Uterus (tissue), 4 donors: Measurements from ENCODE around the gene ANKRD63. TPM values are rescaled to one million over a fixed set of nuclear protein-coding genes. Genes with fewer than 3 reads are reported as not detected.

ENCODE experiments used
- DNase-seq, 2 donors: peaks; one replicate each; pipeline ENCODE4 v3.0.0-alpha.2; 2019 to 2020
- H3K27ac ChIP-seq, 2 donors: fragments of 200-600 bp; sonication (generic); 1 replicate in 1 of 2; 2 replicates in 1 of 2; pipeline ENCODE4 v1.5.1; 2016 to 2018
- H3K27me3 ChIP-seq, 2 donors: fragments of 200-600 bp; sonication (generic); one replicate each; pipeline ENCODE4 v1.5.1; 2018 to 2019; ENCODE audit warnings: control low read depth in 1 of 2
- H3K36me3 ChIP-seq, 2 donors: fragments of 200-600 bp; sonication (generic); one replicate each; pipeline ENCODE4 v1.5.1; 2019; ENCODE audit warnings: control low read depth in 1 of 2
- H3K4me1 ChIP-seq, 2 donors: fragments of 200-600 bp; sonication (generic); one replicate each; pipeline ENCODE4 v1.5.1; 2018 to 2019; ENCODE audit warnings: control low read depth in 1 of 2
- H3K4me3 ChIP-seq, 2 donors: fragments of 200-600 bp; sonication (generic); 1 replicate in 1 of 2; 2 replicates in 1 of 2; pipeline ENCODE4 v1.5.1; 2018 to 2019; ENCODE audit warnings: mild to moderate bottlenecking in 1 of 2
- H3K9me3 ChIP-seq, 2 donors: fragments of 200-600 bp; sonication (generic); one replicate each; pipeline ENCODE4 v1.5.1; 2019; ENCODE audit warnings: control low read depth in 1 of 2
- POLR2A ChIP-seq, 2 donors: fragments of 450-650 bp; IDR thresholded peaks; one replicate each; pipeline ENCODE4 v1.6.1; 2016; ENCODE audit warnings: antibody characterized with exemption in 2 of 2, mild to moderate bottlenecking in 1 of 2, moderate library complexity in 1 of 2
- intact Hi-C: fragments of 100-400 bp; cut with DNase I; formaldehyde crosslinking; loops from one replicate; pipeline ENCODE4 v1.15.1; 2023; ENCODE audit warnings: low total_unique reads
- total RNA-seq, 4 donors: library from RNA; depleted of rRNA in 3 of 4; stranded (reverse); fragments of >200 nt in 3 of 4; gene quantifications; one replicate each; pipeline versions ENCODE4 v1.1.0 to v1.2.4, GENCODE V29; 2014 to 2023
- TF ChIP-seq, protein P1 (sequence below), 4 experiments: fragments of 200-600 bp in 2 of 4; fragments of 450-650 bp in 2 of 4; sonication (generic) in 2 of 4; IDR thresholded peaks; one replicate each; pipeline ENCODE4 v1.5.1; 2016 to 2019; ENCODE audit warnings: antibody characterized with exemption in 4 of 4, mild to moderate bottlenecking in 2 of 4, moderate library complexity in 1 of 4
- donor health status: DM: yes; HTN: yes; CAD: no.

ANKRD63 gene
- total RNA-seq, 4 donors from 2014 or later, result 0.28 to 0.52 TPM; not detected in 2

DNA sequence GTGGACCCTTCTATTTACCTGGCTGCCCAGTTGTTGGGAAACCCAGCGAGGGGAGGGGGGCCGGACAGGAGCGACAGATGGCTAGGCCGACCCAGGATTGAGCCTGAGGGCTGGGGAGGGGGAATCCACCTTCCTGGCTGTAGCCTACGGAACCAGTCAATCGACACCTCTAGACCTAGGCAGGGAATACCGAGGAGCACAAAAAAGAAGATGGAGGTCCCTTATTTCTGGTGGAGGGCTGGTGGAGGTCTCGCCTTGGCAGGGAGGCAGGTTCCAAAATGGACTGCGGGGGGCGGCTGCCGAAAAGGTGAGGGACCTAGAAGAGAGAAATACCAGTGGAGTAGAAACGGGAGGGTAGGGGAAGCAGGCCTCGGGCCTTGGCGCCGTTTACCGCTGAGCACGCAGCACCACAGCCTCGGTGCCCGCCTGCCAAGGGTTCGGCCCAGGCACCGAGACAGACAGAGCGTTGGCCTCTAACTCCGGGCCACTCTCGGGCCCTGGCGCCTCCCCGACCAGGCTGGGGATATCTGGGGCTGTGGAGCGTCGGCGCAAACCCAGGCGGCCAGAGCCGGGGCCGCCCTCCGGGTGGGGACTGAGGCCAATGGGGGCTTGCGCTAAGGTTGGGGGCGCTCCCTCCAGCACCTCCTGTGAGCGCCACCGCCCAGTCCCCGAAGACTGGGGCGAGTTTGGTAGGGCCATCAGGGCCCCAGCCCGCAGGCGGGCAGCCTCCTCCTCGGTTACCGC, 1.6 kb downstream of the ANKRD63 start:
- intact Hi-C loops, result loop anchor here (10.0 kb wide), 1 partner anchor 64 kb away; the partner anchor contains the start of gene CCDC9B
- Histone ChIP-seq H3K4me3 (no peak overlapping the region), H3K36me3 (no peaks in the 10 kb centered on the region), H3K4me1 (peaks cover 0 to 21% of the 10 kb centered on the region in 2 donors), H3K27ac (no peak overlapping the region), H3K27me3 (peaks cover 19 to 32% of the 10 kb centered on the region in 2 donors), H3K9me3 (no peaks in the 10 kb centered on the region)
- no peak for DNase-seq
- TF ChIP-seq, protein P1, sequence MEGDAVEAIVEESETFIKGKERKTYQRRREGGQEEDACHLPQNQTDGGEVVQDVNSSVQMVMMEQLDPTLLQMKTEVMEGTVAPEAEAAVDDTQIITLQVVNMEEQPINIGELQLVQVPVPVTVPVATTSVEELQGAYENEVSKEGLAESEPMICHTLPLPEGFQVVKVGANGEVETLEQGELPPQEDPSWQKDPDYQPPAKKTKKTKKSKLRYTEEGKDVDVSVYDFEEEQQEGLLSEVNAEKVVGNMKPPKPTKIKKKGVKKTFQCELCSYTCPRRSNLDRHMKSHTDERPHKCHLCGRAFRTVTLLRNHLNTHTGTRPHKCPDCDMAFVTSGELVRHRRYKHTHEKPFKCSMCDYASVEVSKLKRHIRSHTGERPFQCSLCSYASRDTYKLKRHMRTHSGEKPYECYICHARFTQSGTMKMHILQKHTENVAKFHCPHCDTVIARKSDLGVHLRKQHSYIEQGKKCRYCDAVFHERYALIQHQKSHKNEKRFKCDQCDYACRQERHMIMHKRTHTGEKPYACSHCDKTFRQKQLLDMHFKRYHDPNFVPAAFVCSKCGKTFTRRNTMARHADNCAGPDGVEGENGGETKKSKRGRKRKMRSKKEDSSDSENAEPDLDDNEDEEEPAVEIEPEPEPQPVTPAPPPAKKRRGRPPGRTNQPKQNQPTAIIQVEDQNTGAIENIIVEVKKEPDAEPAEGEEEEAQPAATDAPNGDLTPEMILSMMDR (IDR thresholded peaks at IDR 0.05), result no peak
- TF ChIP-seq POLR2A (IDR thresholded peaks at IDR 0.05), result no peak

DNA sequence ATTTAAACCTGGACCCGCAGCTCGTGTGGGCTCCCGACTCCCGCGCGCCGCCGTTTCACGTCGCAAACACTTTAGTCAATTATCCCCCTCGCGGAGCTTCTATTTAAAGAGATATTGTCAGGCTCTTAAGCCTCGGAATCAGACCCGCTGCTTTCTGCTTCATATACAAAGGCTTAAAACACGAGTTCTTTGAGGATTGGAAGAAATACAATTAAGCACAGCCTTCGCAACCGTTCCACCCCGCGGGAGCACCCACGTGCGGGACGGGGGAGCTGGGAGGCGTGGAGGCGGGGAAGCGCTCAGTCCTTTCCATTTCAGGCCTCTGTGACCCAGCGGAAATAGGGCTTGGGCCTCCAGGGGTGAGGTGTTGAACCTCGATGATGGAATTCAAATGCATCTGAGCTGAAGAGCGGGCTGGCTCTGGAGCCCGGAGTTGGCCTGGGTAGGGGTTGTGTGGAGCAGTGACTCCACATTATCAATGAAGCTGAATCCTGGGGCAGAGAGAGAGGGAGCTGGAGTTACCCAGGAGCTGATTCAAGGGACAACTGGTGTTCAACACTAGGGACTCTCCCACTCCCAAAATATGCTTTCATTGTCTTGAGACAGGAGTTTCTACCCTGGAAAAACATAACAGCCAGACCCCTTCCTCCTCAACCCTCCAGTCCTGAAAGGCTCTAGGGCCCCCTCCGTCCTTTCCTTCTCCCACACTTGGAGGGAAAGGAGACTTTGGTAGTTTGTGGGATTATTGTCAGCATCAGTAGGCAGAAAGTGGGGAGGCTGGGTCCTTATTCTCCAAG, 2.4 kb downstream of the ANKRD63 start:
- no peak for TF ChIP-seq POLR2A (IDR thresholded peaks at IDR 0.05)
- TF ChIP-seq, protein P1 (IDR thresholded peaks at IDR 0.05), result no peak
- DNase-seq, result no peak
- H3K27me3 ChIP-seq, result peaks cover 19 to 32% of the 10 kb centered on the region in 2 donors
- intact Hi-C loops, result loop anchor here (10.0 kb wide), 1 partner anchor 64 kb away; the partner anchor contains the start of gene CCDC9B
- peaks cover 0 to 21% of the 10 kb centered on the region in 2 donors for H3K4me1 ChIP-seq
- H3K27ac ChIP-seq, result no peak overlapping the region
- H3K4me3 ChIP-seq, result no peak overlapping the region
- H3K36me3 ChIP-seq, result no peaks in the 10 kb centered on the region
- H3K9me3 ChIP-seq, result no peaks in the 10 kb centered on the region

DNA sequence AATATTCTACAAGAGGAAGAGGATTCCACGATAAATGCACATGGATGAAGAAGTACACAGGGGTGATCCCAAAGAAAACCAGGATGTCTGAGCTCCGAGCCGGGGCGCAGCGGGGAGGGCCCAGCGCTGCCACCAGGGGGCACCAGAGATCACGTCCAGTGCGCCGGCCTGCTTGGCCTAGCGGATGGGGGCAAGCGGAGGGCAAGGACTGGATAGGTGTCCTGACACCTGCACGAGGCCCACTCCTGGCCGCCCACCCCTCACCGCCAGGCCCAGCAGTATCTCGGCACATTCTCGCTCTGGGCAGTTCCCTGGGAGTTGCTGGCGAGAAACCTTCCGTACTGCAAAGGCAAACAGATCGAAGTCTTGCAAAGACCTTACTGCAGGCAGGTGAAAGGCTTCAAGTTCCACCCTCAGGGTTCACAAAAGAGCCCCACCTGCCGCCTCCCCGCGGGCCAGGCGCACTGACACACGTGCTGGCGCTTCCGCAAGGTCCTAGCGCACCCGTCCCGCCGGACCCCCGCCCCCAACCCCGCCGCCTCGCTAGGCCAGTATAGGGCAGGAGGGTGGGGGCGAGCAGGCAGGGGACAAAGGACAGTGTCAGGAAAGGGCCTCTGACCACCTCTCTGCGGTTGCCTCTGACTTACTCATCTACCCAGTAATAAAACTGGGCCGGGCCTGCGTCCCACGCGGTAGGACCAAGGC, 3.3 kb downstream of the ANKRD63 start:
- Histone ChIP-seq H3K27ac (no peak overlapping the region), H3K27me3 (peaks cover 19 to 32% of the 10 kb centered on the region in 2 donors), H3K9me3 (no peaks in the 10 kb centered on the region), H3K4me1 (peaks cover 0 to 21% of the 10 kb centered on the region in 2 donors), H3K36me3 (no peaks in the 10 kb centered on the region), H3K4me3 (no peak overlapping the region)
- intact Hi-C loops, result loop anchor here (5.0 to 10.0 kb wide), 2 partner anchors 65 to 143 kb away; partner anchors contain the start of gene CCDC9B
- TF ChIP-seq, protein P1 (IDR thresholded peaks at IDR 0.05), result peak; percentile 86 to 98 (median 92)
- no peak for TF ChIP-seq POLR2A (IDR thresholded peaks at IDR 0.05)
- DNase-seq, result peak; percentile 59 to 74

DNA sequence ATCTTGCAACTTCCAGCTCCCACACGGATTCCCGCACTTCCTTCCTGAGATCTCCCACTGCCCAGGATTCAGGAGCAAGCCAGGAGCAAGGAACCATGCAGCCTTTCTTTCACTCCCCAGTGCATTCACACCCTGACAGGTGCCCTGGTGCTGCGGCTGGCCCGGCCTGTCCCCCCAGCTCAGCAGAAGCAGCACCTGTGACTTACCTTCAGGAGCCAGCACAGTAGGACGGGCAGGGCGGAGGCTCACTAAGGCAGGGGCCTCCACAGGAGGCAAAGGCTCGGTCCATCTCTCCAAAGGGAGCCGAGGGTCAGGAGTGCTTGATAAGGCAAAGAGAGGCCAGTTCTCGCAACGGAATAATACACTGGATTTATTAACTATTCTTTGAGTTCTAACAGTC, 4.8 kb downstream of the ANKRD63 start:
- Histone ChIP-seq H3K27me3 (peaks cover 14 to 28% of the 10 kb centered on the region in 2 donors), H3K27ac (no peak overlapping the region), H3K4me1 (peaks cover 0 to 17% of the 10 kb centered on the region in 2 donors), H3K4me3 (no peak overlapping the region), H3K9me3 (no peaks in the 10 kb centered on the region), H3K36me3 (no peaks in the 10 kb centered on the region)
- intact Hi-C loops, result loop anchor here (5.0 kb wide), 1 partner anchor 144 kb away; no protein-coding TSS in a partner anchor
- no peak for DNase-seq
- no peak for TF ChIP-seq POLR2A (IDR thresholded peaks at IDR 0.05)
- TF ChIP-seq, protein P1 (IDR thresholded peaks at IDR 0.05), result no peak
